ENCODE data around the gene OR2A14.
"Not testable (repeated sequence)": the region's sequence is repeated elsewhere in the genome, so short reads cannot be mapped to it uniquely, and the experiment has no call there.

DNA sequence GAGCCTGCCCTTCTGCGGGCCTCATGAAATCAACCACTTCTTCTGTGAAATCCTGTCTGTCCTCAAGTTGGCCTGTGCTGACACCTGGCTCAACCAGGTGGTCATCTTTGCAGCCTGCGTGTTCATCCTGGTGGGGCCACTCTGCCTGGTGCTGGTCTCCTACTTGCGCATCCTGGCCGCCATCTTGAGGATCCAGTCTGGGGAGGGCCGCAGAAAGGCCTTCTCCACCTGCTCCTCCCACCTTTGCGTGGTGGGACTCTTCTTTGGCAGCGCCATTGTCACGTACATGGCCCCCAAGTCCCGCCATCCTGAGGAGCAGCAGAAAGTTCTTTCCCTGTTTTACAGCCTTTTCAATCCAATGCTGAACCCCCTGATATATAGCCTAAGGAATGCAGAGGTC lies 6.6 kb downstream of the OR2A14 start:
- not testable (repeated sequence) for TF ChIP-seq CTCF (IDR thresholded peaks at IDR 0.05); SIN3A (IDR thresholded peaks at IDR 0.05; ENCODE audit: borderline replicate concordance, insufficient read depth, low read depth, low read length); POLR2AphosphoS5 (IDR thresholded peaks at IDR 0.05; ENCODE audit: low read depth, low read length)
